IPS DF 6.9 (cell line): ENCODE measurements around the gene SDR42E2.
A peak's percentile ranks its signal among the peaks of the same experiment; 100 is the strongest.

Source experiments
- DNase-seq: peaks from one replicate; pipeline ENCODE4 v3.0.0-alpha.2; 2013; ENCODE audit warnings: low read depth, low spot score
- H3K27ac ChIP-seq: one replicate; pipeline ENCODE4 v1.5.1; 2013; ENCODE audit warnings: low read length, control low read depth
- H3K27me3 ChIP-seq: 2 replicates; pipeline ENCODE4 v1.6.1; 2013; ENCODE audit warnings: mild to moderate bottlenecking, low read length; ENCODE audit not compliant: control insufficient read depth, insufficient read depth
- H3K36me3 ChIP-seq: 2 replicates; pipeline ENCODE4 v1.6.1; 2013; ENCODE audit warnings: low read length; ENCODE audit not compliant: control insufficient read depth, insufficient read depth
- H3K4me1 ChIP-seq: 2 replicates; pipeline ENCODE4 v1.6.1; 2013; ENCODE audit warnings: low read length; ENCODE audit not compliant: control insufficient read depth, insufficient read depth
- H3K4me3 ChIP-seq: 2 replicates; pipeline ENCODE4 v1.5.1; 2013; ENCODE audit warnings: mild to moderate bottlenecking, low read length
- H3K9me3 ChIP-seq: 2 replicates; pipeline ENCODE4 v1.6.1; 2013; ENCODE audit warnings: low read length, inconsistent platforms; ENCODE audit not compliant: control insufficient read depth, insufficient read depth
- WGBS: extraction: QIAGEN DNeasy Blood & Tissue Kit; methylation state at CpG from one replicate; pipeline ENCODE4 v1.1.7; 2013; ENCODE audit warnings: mixed read lengths, missing lambda C conversion rate; ENCODE audit not compliant: insufficient read length, insufficient coverage; 5-methylcytosine and 5-hydroxymethylcytosine counted together

The SDR42E2 gene

GRCh38 chr16:22202261-22202637 is 39.9 kb downstream of the SDR42E2 start:
- no peak overlapping the region for H3K27ac ChIP-seq
- no peaks in the 10 kb centered on the region for H3K36me3 ChIP-seq
- H3K9me3 ChIP-seq, result no peaks in the 10 kb centered on the region
- no peaks in the 10 kb centered on the region for H3K27me3 ChIP-seq
- no peak overlapping the region for H3K4me3 ChIP-seq
- no CpG with 5 or more reads among the region's 6 CpGs for WGBS
- H3K4me1 ChIP-seq, result no peaks in the 10 kb centered on the region
- no peak for DNase-seq

- Histone ChIP-seq H3K9me3 (no peaks in the 10 kb centered on the region), H3K4me1 (0 out of 2 replicates have a peak, but pooled peaks cover 2% of the 10 kb centered on the region), H3K27me3 (no peaks in the 10 kb centered on the region), H3K36me3 (no peaks in the 10 kb centered on the region), H3K4me3 (no peak overlapping the region), H3K27ac (no peak overlapping the region)
- DNase-seq, result no peak
- no CpG with 5 or more reads among the region's 5 CpGs for WGBS
These were observed 40.8 kb downstream of the SDR42E2 start for GRCh38 chr16:22203091-22203490.

DNA sequence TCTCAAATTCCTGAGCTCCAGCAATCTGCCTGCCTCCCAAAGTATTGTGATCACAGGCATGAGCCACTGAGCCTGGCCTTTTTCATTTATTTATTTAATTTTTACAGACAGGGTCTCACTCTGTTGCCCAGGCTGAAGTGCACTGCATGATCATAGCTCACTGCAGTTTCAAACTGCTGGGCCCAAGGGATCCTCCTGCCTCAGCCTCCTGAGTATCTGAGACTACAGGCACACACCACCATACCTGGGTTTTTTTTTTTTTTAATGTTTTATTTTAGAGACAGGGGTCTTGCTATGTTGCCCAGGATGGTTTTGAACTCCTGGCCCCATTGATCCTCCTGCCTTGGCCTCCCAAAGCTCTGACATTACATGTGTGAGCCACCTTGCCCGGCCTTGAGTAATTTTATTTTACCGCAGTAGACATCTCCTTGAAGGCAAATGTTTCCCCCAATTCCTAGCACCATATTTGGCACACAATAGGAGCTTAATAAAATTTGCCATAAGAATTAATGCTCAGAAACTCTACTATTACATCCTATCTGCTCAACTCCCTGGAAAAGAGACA is 41.9 kb downstream of the SDR42E2 start:
- WGBS, result no CpG with 5 or more reads among the region's 2 CpGs
- H3K27me3 ChIP-seq, result no peaks in the 10 kb centered on the region
- 0 out of 2 replicates have a peak, but pooled peaks cover 2% of the 10 kb centered on the region for H3K4me1 ChIP-seq
- H3K4me3 ChIP-seq, result no peak overlapping the region
- H3K9me3 ChIP-seq, result no peaks in the 10 kb centered on the region
- H3K36me3 ChIP-seq, result no peaks in the 10 kb centered on the region
- DNase-seq, result no peak
- H3K27ac ChIP-seq, result no peak overlapping the region

DNA sequence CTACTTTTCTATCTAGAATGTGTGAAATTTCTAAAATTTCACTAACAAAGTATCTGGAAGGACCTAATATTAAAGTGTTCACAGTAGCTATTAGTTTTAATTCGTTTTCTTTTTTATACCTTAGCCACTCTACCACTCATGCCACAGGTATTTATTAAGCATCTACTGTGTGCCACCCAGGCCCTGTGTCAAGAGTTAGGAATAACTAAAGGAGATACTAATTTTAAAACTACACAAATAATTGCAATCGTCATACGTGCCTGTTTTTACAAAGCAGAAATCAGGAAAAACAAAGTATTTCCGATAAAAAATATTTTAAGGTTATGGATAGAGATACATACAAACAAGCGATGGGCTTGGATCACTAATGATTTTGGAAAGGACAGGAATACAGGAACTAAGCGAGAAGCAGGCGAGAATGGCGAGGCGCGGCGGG is 43.3 kb downstream of the SDR42E2 start:
- H3K27me3 ChIP-seq, result no peaks in the 10 kb centered on the region
- no CpG with 5 or more reads among the region's 11 CpGs for WGBS
- peak overlapping the region; percentile 28; the same call in 1 of the 2 replicates for H3K4me3 ChIP-seq
- H3K9me3 ChIP-seq, result no peaks in the 10 kb centered on the region
- no peak overlapping the region for H3K27ac ChIP-seq
- no peaks in the 10 kb centered on the region for H3K36me3 ChIP-seq
- DNase-seq, result no peak
- 0 out of 2 replicates have a peak, but pooled peaks cover 2% of the 10 kb centered on the region for H3K4me1 ChIP-seq

- peak within 1 kb of the TSS; percentile 98 for H3K4me3 ChIP-seq
- H3K9me3 ChIP-seq, result no peaks in the 10 kb centered on the region
- H3K27ac ChIP-seq, result no peak within 1 kb of the TSS
- no peaks in the 10 kb centered on the region for H3K27me3 ChIP-seq
- H3K4me1 ChIP-seq, result 0 out of 2 replicates have a peak, but pooled peaks cover 2% of the 10 kb centered on the region
- H3K36me3 ChIP-seq, result no peaks in the 10 kb centered on the region
- DNase-seq, result peak; percentile 81
- WGBS, result no CpG with 5 or more reads among the region's 74 CpGs
These were observed 43.9 kb downstream of the SDR42E2 start, which contains the start of gene EEF2K for GRCh38 chr16:22206013-22206841. Gene EEF2K, plus strand, starts transcription at chr16:22206278. Its CDS starts 19,452 bp downstream, at chr16:22225730.

DNA sequence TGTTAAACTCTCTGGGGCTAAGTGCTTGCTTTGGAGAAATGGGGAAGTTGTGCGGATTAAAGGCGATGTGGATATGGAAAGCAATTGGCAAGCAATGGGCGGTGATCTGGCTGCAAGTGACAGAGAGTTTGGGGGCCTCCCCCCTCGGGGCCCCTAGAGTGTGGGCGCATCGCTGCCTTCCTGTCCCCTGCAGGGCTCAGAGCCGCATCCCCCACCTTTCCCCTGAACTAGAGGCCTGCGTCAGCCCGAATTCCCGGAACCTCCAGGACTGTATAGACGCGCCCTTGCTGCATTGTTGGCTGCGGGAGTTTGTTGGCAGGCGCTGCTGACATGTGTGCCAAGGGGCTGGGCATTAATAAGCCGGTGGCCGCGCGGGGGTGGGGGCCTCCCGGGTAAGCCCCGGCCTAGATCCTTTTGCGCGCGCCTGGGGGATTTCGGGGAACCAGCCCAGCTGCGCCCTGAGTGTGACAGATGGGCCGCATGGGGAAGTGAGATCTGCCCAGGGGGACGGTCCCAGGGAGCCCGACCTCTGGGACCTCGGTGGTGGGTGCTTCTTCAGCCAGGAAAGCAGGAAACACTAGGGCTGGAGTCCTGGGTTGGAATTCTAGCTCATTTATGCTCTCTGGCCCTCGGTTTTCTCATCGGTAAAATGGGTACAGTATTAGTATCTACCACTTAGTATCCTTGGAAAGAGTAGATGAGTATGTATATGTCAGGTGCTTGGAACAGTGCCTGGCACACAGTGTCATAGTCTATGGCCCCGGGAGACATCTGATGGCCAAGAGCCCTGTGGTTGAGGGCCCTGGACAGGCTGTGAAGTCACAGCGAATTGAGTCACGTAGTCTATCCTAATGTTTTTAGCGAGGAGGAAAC is 44.8 kb downstream of the SDR42E2 start:
- Histone ChIP-seq H3K9me3 (no peaks in the 10 kb centered on the region), H3K27me3 (no peaks in the 10 kb centered on the region), H3K4me3 (peak overlapping the region; percentile 98), H3K4me1 (0 out of 2 replicates have a peak, but pooled peaks cover 2% of the 10 kb centered on the region), H3K36me3 (no peaks in the 10 kb centered on the region), H3K27ac (no peak overlapping the region)
- no CpG with 5 or more reads among the region's 35 CpGs for WGBS
- no peak for DNase-seq

DNA sequence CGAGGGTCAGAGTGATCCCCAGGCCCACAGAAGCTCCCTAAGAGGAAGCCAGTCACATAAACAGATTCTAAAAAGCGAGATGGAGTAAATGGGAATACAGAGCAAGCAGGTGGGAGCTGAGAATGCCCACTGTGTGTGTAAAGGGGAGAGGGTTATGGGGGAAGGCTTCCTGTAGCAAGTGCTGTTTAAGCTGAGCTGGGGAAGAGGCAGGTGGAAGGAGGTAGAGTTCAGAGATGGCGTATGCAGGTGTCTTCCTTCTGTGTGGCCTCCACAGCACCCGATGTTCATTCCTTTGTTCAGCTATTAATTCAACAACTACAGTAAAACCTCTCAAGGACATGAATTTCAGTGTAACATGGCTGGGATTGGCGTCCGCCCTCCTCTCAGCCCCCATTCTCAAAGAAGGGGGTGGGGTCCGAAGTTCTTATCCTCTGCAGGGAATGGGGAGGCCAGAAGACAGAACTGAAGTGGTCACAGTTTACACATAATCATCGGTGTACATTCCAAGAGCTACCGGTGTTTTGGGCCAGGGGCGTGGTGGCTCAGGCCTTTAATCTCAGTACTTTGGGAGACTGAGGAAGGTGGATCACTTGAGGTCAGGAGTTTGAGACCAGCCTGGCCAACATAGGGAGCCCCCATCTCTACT is 45.5 kb downstream of the SDR42E2 start:
- no peaks in the 10 kb centered on the region for H3K36me3 ChIP-seq
- H3K4me1 ChIP-seq, result 0 out of 2 replicates have a peak, but pooled peaks cover 2% of the 10 kb centered on the region
- H3K9me3 ChIP-seq, result no peaks in the 10 kb centered on the region
- no peak for DNase-seq
- no peak overlapping the region for H3K27ac ChIP-seq
- WGBS, result no CpG with 5 or more reads among the region's 10 CpGs
- H3K27me3 ChIP-seq, result no peaks in the 10 kb centered on the region
- H3K4me3 ChIP-seq, result peak overlapping the region; percentile 98; the same call in 1 of the 2 replicates

DNA sequence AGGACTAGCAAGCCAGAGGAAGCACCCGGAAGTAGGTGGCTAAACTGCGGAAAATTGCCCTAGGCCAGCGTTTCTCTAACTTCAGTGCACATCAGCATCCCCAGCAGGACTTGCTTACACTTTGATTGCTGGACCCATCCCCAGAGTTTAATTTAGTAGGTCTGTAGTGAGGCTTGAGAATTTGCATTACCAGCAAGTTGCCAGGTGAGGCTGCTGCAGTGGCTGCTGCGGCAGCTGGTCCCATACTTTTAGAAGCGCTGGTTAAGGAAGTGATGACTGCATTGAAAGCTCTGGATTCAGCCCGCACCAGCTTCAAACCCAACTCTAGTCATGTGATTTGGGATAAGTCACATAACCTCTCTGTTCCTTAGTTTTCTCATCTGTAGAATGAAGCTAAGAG is 48.0 kb downstream of the SDR42E2 start:
- no peaks in the 10 kb centered on the region for H3K9me3 ChIP-seq
- 0 out of 2 replicates have a peak, but pooled peaks cover 2% of the 10 kb centered on the region for H3K4me1 ChIP-seq
- no peaks in the 10 kb centered on the region for H3K36me3 ChIP-seq
- H3K4me3 ChIP-seq, result no peak overlapping the region
- H3K27ac ChIP-seq, result no peak overlapping the region
- no peaks in the 10 kb centered on the region for H3K27me3 ChIP-seq
- no CpG with 5 or more reads among the region's 6 CpGs for WGBS
- no peak for DNase-seq

- Histone ChIP-seq H3K27ac (no peak overlapping the region), H3K27me3 (no peaks in the 10 kb centered on the region), H3K36me3 (no peaks in the 10 kb centered on the region), H3K4me3 (no peak overlapping the region), H3K4me1 (0 out of 2 replicates have a peak, but pooled peaks cover 2% of the 10 kb centered on the region), H3K9me3 (no peaks in the 10 kb centered on the region)
- DNase-seq, result no peak
- no CpG with 5 or more reads among the region's 2 CpGs for WGBS
These were observed 48.5 kb downstream of the SDR42E2 start for GRCh38 chr16:22210854-22211253.
